PC-3 (cell line): Measurements from ENCODE around the gene RHBDD2.

Experiments used
- EZH2 ChIP-seq: fragments of 300-600 bp; sonication (generic); IDR thresholded peaks from one replicate; pipeline ENCODE4 v1.6.1; 2017; ENCODE audit warnings: antibody characterized with exemption, mild to moderate bottlenecking, low read length; ENCODE audit not compliant: unreplicated experiment
- TF ChIP-seq, protein P1 (sequence below): fragments of 300-600 bp; sonication (generic); conservative IDR thresholded peaks from 2 replicates; pipeline ENCODE4 v1.5.1; 2017; ENCODE audit warnings: antibody characterized with exemption, low read depth, mild to moderate bottlenecking, low read length

- TF ChIP-seq, protein P1, sequence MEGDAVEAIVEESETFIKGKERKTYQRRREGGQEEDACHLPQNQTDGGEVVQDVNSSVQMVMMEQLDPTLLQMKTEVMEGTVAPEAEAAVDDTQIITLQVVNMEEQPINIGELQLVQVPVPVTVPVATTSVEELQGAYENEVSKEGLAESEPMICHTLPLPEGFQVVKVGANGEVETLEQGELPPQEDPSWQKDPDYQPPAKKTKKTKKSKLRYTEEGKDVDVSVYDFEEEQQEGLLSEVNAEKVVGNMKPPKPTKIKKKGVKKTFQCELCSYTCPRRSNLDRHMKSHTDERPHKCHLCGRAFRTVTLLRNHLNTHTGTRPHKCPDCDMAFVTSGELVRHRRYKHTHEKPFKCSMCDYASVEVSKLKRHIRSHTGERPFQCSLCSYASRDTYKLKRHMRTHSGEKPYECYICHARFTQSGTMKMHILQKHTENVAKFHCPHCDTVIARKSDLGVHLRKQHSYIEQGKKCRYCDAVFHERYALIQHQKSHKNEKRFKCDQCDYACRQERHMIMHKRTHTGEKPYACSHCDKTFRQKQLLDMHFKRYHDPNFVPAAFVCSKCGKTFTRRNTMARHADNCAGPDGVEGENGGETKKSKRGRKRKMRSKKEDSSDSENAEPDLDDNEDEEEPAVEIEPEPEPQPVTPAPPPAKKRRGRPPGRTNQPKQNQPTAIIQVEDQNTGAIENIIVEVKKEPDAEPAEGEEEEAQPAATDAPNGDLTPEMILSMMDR: peak; percentile 87
- TF ChIP-seq EZH2: no peak
Observed at GRCh38 chr7:75866489-75867389, 12.1 kb upstream of the RHBDD2 start.
